Endothelial cell of umbilical vein (primary cell): Measurements from ENCODE around the gene OR10H1. TPM values are rescaled to one million over a fixed set of nuclear protein-coding genes. Genes with fewer than 3 reads are reported as not detected.

Experiments used
- BruUV-seq: library from RNA; stranded (reverse); fragments of 400-500 nt; replicated peaks from 2 replicates; lab custom pipeline; 2021; lab: Mats Ljungman, UMichigan
- CTCF ChIA-PET: fragments of 300-600, 350-600 bp; sonication (Branson Sonifier 250); formaldehyde crosslinking; loops from one replicate; lab custom pipeline; 2021; ENCODE audit warnings: antibody characterized with exemption, inconsistent platforms; lab: Charles Lee
- POLR2A ChIA-PET: fragments of 300-600, 350-600 bp; sonication (Branson Sonifier 250); formaldehyde crosslinking; loops from one replicate; lab custom pipeline; 2021; ENCODE audit warnings: antibody characterized with exemption, inconsistent platforms; lab: Charles Lee
- DNase-seq: peaks from one replicate; pipeline ENCODE4 v3.0.0-alpha.2; 2011; ENCODE audit warnings: low read depth, low spot score
- FAIRE-seq: peaks from 2 replicates; lab custom pipeline; 2011; peaks lifted over from hg19 to GRCh38; lab: Jason Lieb, UNC
- H2AFZ ChIP-seq: 2 replicates; pipeline ENCODE4 v1.6.0; 2012; ENCODE audit warnings: low read depth, low read length, control low read depth, inconsistent platforms
- H3K27ac ChIP-seq: 2 replicates; pipeline ENCODE4 v1.5.1; 2011; ENCODE audit warnings: low read depth, mild to moderate bottlenecking, control low read depth, low read length, moderate library complexity; ENCODE audit not compliant: insufficient read depth
- H3K27me3 ChIP-seq, 2 experiments: 2 replicates each; pipeline versions ENCODE4 v1.6.0 to v1.6.1; 2011; ENCODE audit warnings: low read length in 2 of 2, mixed read lengths in 1 of 2; ENCODE audit not compliant: control insufficient read depth in 2 of 2, insufficient read depth in 2 of 2
- H3K36me3 ChIP-seq, 2 experiments: 2 replicates in 1 of 2; 3 replicates in 1 of 2; pipeline ENCODE4 v1.5.1; 2011; ENCODE audit warnings: low read length in 2 of 2, mild to moderate bottlenecking in 1 of 2, moderate library complexity in 1 of 2; ENCODE audit not compliant: control insufficient read depth in 2 of 2, insufficient read depth in 2 of 2; ENCODE audit errors: extremely low read depth in 1 of 2
- H3K4me1 ChIP-seq: 3 replicates; pipeline ENCODE4 v1.5.1; 2011; ENCODE audit warnings: mild to moderate bottlenecking, low read length; ENCODE audit not compliant: control insufficient read depth, insufficient read depth; ENCODE audit errors: extremely low read depth
- H3K4me2 ChIP-seq: 2 replicates; pipeline ENCODE4 v1.6.1; 2011; ENCODE audit warnings: low read length, control low read depth, mixed read lengths; ENCODE audit not compliant: insufficient read depth
- H3K4me3 ChIP-seq, 3 experiments: fragments of 200-600 bp in 1 of 3; sonication (generic), shearing (Covaris generic) in 1 of 3; replicated peaks in 1 of 3; 2 replicates each; pipeline ENCODE4 v1.5.1; 2011 to 2016; ENCODE audit warnings: control low read depth in 3 of 3, low read length in 3 of 3, mild to moderate bottlenecking in 2 of 3, inconsistent platforms in 1 of 3, low read depth in 1 of 3, moderate library complexity in 1 of 3; ENCODE audit not compliant: insufficient read depth in 1 of 3
- H3K79me2 ChIP-seq: 2 replicates; pipeline ENCODE4 v1.6.0; 2012; ENCODE audit warnings: low read length, inconsistent platforms; ENCODE audit not compliant: control insufficient read depth, insufficient read depth
- H3K9ac ChIP-seq: replicated peaks from 2 replicates; pipeline ENCODE3; 2011; ENCODE audit warnings: low read length, control low read depth; ENCODE audit not compliant: insufficient read depth; ENCODE audit errors: extremely low read depth
- H3K9me1 ChIP-seq: replicated peaks from 3 replicates; pipeline ENCODE4 v1.6.0; 2011; ENCODE audit warnings: mild to moderate bottlenecking, low read length; ENCODE audit not compliant: control insufficient read depth, insufficient read depth; ENCODE audit errors: extremely low read depth
- H3K9me3 ChIP-seq: replicated peaks from 2 replicates; pipeline ENCODE4 v1.5.1; 2012; ENCODE audit warnings: low read length, inconsistent platforms; ENCODE audit not compliant: control insufficient read depth, insufficient read depth
- H4K20me1 ChIP-seq: replicated peaks from 2 replicates; pipeline ENCODE3; 2011; ENCODE audit warnings: mild to moderate bottlenecking, low read length; ENCODE audit not compliant: control insufficient read depth, insufficient read depth; ENCODE audit errors: extremely low read depth
- CTCF ChIP-seq, 2 donors: IDR thresholded peaks; 1 replicate in 1 of 2; 2 replicates in 1 of 2; pipeline ENCODE4 v1.5.1; 2011; ENCODE audit warnings: low read length in 2 of 2, mild to moderate bottlenecking in 2 of 2, moderate library complexity in 2 of 2, control low read depth in 1 of 2, inconsistent platforms in 1 of 2, low read depth in 1 of 2; ENCODE audit not compliant: insufficient read depth in 1 of 2; ENCODE audit errors: extremely low read depth in 1 of 2
- EZH2 ChIP-seq: IDR thresholded peaks from 2 replicates; pipeline ENCODE4 v1.6.1; 2012; ENCODE audit warnings: borderline replicate concordance, low read depth, mild to moderate bottlenecking, moderate library complexity, low read length, inconsistent platforms; ENCODE audit not compliant: severe bottlenecking
- FOS ChIP-seq: IDR thresholded peaks from 2 replicates; pipeline ENCODE4 v1.6.1; 2011; ENCODE audit warnings: mild to moderate bottlenecking, low read length, moderate library complexity, borderline replicate concordance; ENCODE audit not compliant: insufficient read depth
- GATA2 ChIP-seq: IDR thresholded peaks from 2 replicates; pipeline ENCODE4 v1.7.0; 2011; ENCODE audit warnings: low read depth, mild to moderate bottlenecking, moderate library complexity, mixed read lengths, low read length; ENCODE audit not compliant: insufficient read length, insufficient read depth
- JUN ChIP-seq: IDR thresholded peaks from 2 replicates; pipeline ENCODE4 v1.6.1; 2011; ENCODE audit warnings: borderline replicate concordance, low read depth; ENCODE audit not compliant: insufficient read length, insufficient read depth
- MYC ChIP-seq: IDR thresholded peaks from one replicate; pipeline ENCODE4 v1.6.1; 2011; ENCODE audit warnings: mild to moderate bottlenecking, low read depth, low read length
- POLR2A ChIP-seq: IDR thresholded peaks from 2 replicates; pipeline ENCODE4 v1.6.1; 2012; ENCODE audit warnings: low read depth, mild to moderate bottlenecking, control low read depth, low read length
- POLR2AphosphoS5 ChIP-seq: IDR thresholded peaks from 2 replicates; pipeline ENCODE4 v1.6.1; 2012; ENCODE audit warnings: low read depth, mild to moderate bottlenecking, control low read depth, low read length, moderate library complexity; ENCODE audit not compliant: insufficient read depth
- dilution Hi-C: fragments of 300-500 bp; cut with MboI; formaldehyde crosslinking; loops from one replicate; pipeline ENCODE4 v1.15.0; 2019; ENCODE audit warnings: low sequenced_read_pairs; ENCODE audit not compliant: extremely low pct_ligation_motif_present
- intact Hi-C: fragments of 100-400 bp; cut with micrococcal nuclease; formaldehyde crosslinking; loops from one replicate; pipeline ENCODE4 v1.10.0; 2022
- polyA plus RNA-seq, 4 experiments: library from polyadenylated mRNA; depleted of rRNA in 3 of 4; stranded (reverse) in 3 of 4; unstranded in 1 of 4; fragments of >200 nt; gene quantifications; 2 replicates each; pipeline versions ENCODE4 v1.2.1 to v1.2.3, GENCODE V29; 2011 to 2012; ENCODE audit warnings: missing spikeins in 1 of 4
- total RNA-seq: library from RNA; stranded (reverse); gene quantifications from 2 replicates; pipeline ENCODE4 v1.2.3, GENCODE V29; 2021
- TF ChIP-seq, protein P1 (sequence below): IDR thresholded peaks from 2 replicates; pipeline ENCODE4 v1.6.1; 2011; ENCODE audit not compliant: insufficient read depth, insufficient read length

Gene OR10H1
- total and polyA plus RNA-seq, 2 donors (not counting 3 experiments of a cell fraction or from before 2014, with no cell fraction given) = not detected

DNA sequence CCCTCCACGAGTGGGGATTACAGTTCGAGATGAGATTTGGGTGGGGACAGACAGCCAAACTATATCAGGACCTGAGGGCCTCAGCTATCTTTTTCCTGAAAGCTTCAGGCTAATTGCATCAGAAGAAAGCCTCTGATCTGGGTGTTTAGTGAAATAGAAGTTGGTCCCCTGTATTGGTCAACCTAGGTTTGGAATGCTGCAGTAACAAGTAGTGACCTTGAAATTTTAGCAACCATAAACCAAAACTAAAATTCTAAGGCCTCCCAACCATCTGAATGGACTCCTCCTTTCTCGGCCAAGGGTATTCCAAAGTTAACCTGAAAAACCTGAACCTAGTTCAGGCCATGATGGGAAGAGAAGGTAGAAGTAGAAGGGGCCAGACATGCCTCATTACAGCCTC is 34.9 kb upstream of the OR10H1 start:
- no TSS peak for BruUV-seq
- H2AFZ ChIP-seq = no peak overlapping the region
- FAIRE-seq = no peak
- no peak overlapping the region for H3K4me3 ChIP-seq
- intact Hi-C loops (no loop called here), dilution Hi-C loops (no loop called here)
- H3K27ac ChIP-seq = no peak overlapping the region
- ChIA-PET POLR2A (no interaction called here), CTCF (no interaction called here)
- no peaks in the 10 kb centered on the region for H3K27me3 ChIP-seq
- no peaks in the 10 kb centered on the region for H4K20me1 ChIP-seq
- no peak overlapping the region for H3K4me2 ChIP-seq
- no peaks in the 10 kb centered on the region for H3K9me1 ChIP-seq
- no peaks in the 10 kb centered on the region for H3K9me3 ChIP-seq
- DNase-seq = no peak
- H3K9ac ChIP-seq = no peak overlapping the region
- no peaks in the 10 kb centered on the region for H3K4me1 ChIP-seq
- no peaks in the 10 kb centered on the region for H3K36me3 ChIP-seq
- no peaks in the 10 kb centered on the region for H3K79me2 ChIP-seq
- no peak for TF ChIP-seq POLR2A
- no peak for TF ChIP-seq GATA2
- TF ChIP-seq FOS = no peak
- TF ChIP-seq JUN = no peak
- TF ChIP-seq MYC = no peak
- no peak for TF ChIP-seq EZH2
- TF ChIP-seq CTCF (IDR thresholded peaks at IDR 0.05; ENCODE audit: extremely low read depth in 1 of 2, insufficient read depth in 1 of 2, low read depth in 1 of 2, low read length in 2 of 2) = no peak
- TF ChIP-seq, protein P1, sequence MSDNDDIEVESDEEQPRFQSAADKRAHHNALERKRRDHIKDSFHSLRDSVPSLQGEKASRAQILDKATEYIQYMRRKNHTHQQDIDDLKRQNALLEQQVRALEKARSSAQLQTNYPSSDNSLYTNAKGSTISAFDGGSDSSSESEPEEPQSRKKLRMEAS = no peak
- no peak for TF ChIP-seq POLR2AphosphoS5
